ENCODE measurements around the gene PPP4C.
"Not testable (repeated sequence)": the region's sequence is repeated elsewhere in the genome, so short reads cannot be mapped to it uniquely, and the experiment has no call there.

The PPP4C gene

GRCh38 chr16:30108059-30108850 lies 32.5 kb downstream of the PPP4C start:
- no peak for TF ChIP-seq CTCF (IDR thresholded peaks at IDR 0.05; ENCODE audit: low read depth, low read length)
- no peak for DNase-seq (ENCODE audit: extremely low read depth, low read depth)

GRCh38 chr16:30110661-30111060 lies 34.9 kb downstream of the PPP4C start:
- no peak for TF ChIP-seq CTCF (IDR thresholded peaks at IDR 0.05; ENCODE audit: low read depth, low read length)
- no peak for DNase-seq (ENCODE audit: extremely low read depth, low read depth)

GRCh38 chr16:30112197-30113030 lies 36.6 kb downstream of the PPP4C start:
- TF ChIP-seq CTCF (IDR thresholded peaks at IDR 0.05; ENCODE audit: low read depth, low read length), result peak; percentile 61
- no peak for DNase-seq (ENCODE audit: extremely low read depth, low read depth)

GRCh38 chr16:30113031-30113710 lies 37.4 kb downstream of the PPP4C start, which contains the start of gene GDPD3:
Gene GDPD3, minus strand, starts transcription at chr16:30113537. Its CDS starts 59 bp downstream, at chr16:30113478.
- DNase-seq (ENCODE audit: extremely low read depth, low read depth), result no peak

GRCh38 chr16:30113711-30114333 lies 38.0 kb downstream of the PPP4C start:
- no peak for TF ChIP-seq CTCF (IDR thresholded peaks at IDR 0.05; ENCODE audit: low read depth, low read length)
- DNase-seq (ENCODE audit: extremely low read depth, low read depth), result no peak

More at GRCh38 chr16:30113031-30113710, 37.4 kb downstream of the PPP4C start, which contains the start of gene GDPD3:
- no peak for TF ChIP-seq CTCF (IDR thresholded peaks at IDR 0.05; ENCODE audit: low read depth, low read length)

- DNase-seq (ENCODE audit: extremely low read depth, low read depth), result no peak
- no peak for TF ChIP-seq CTCF (IDR thresholded peaks at IDR 0.05; ENCODE audit: low read depth, low read length)
These were observed 38.6 kb downstream of the PPP4C start for GRCh38 chr16:30114411-30114810.

- not testable (repeated sequence) for DNase-seq (ENCODE audit: extremely low read depth, low read depth)
These were observed 39.0 kb downstream of the PPP4C start for GRCh38 chr16:30114833-30115232.

Measured in AG09319 (cell line).